ENCODE measurements around the gene BOLL. TPM values are rescaled to one million over a fixed set of nuclear protein-coding genes. Genes with fewer than 3 reads are reported as not detected.
A peak's percentile ranks its signal among the peaks of the same experiment; 100 is the strongest.
"Not testable (repeated sequence)": the region's sequence is repeated elsewhere in the genome, so short reads cannot be mapped to it uniquely, and the experiment has no call there.

BOLL gene
- total RNA-seq = 0.10 TPM

DNA sequence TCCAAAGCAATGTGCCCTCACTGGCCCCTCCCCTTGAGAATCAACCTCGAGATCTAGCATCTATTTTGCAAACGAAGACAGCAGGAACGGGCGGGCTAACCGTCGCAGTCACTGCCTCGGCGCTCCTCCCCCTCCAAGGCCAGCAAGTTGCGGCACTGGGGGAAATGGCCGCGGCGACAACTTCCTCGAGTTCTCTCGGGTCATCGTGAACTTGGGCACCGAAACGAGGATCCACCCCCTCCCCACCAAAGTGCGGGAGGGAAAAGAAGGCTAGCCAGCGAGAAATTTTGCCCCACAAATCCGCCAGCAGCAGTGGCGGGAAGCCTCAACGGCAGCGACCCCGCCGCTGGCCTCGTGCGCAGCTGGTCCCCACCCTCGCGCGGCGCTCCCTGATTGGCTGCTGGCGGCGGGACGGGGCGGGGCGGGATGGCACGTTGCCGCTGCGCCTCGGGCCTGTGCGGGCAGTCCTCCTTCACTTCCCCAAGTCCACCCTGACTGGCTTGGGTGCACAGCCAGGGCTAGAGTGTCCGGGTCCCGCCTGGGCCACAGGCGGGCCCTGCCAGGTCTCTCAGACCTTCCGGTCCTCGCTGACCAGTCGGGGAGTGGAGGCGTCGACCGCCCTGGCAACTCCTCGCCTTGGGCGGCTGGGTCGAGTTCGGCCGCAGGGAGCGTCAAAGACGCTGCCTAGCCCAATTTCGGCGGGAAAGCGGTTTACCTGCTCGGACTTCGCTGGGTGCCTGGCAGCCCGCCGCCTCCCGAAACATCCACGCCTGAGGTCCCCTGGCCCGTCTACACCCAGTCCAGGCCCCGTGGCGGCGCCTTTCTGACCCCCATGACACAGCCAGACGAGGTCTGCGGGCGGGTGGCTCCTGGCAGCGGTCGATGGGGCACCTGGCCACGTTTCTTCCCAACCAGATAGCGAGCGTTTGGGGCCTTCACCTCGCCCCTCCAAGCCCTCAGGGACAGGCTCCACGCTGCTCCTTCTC, at the start of gene BOLL:
Gene BOLL (minus strand): TSS at position 364 of the 986 bp plus-strand sequence. CDS start 3,469 bp downstream, outside the sequence.
- H3K27me3 ChIP-seq (ENCODE audit: insufficient read depth, low read length) = peaks cover 25% of the 10 kb centered on the region
- H3K9me3 ChIP-seq (ENCODE audit: low read depth, low read length) = no peaks in the 10 kb centered on the region
- peaks cover 10% of the 10 kb centered on the region for H3K4me1 ChIP-seq (ENCODE audit: insufficient read depth, low read length)
- peak within 1 kb of the TSS; percentile 20 for H3K4me3 ChIP-seq (ENCODE audit: low read length)

DNA sequence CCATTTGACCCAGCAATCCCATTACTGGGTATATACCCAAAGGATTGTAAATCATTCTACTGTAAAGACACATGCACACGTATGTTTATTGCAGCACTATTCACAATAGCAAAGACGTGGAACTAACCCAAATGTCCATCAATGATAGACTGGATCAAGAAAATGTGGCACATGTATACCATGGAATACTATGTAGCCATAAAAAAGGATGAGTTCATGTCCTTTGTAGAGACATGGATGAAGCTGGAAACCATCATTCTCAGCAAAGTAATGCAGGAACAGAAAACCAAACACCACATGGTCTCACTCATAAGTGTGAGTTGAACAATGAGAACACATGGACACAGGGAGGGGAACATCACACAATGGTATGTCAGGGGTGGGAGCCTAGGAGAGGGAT, 49.7 kb upstream of the BOLL start:
- not testable (repeated sequence) for H3K27me3 ChIP-seq (ENCODE audit: insufficient read depth, low read length); H3K4me1 ChIP-seq (ENCODE audit: insufficient read depth, low read length); H3K4me3 ChIP-seq (ENCODE audit: low read length); H3K9me3 ChIP-seq (ENCODE audit: low read depth, low read length)

- Histone ChIP-seq H3K4me3 (ENCODE audit: low read length) (no peak overlapping the region), H3K4me1 (ENCODE audit: insufficient read depth, low read length) (no peaks in the 10 kb centered on the region), H3K9me3 (ENCODE audit: low read depth, low read length) (no peaks in the 10 kb centered on the region), H3K27me3 (ENCODE audit: insufficient read depth, low read length) (no peaks in the 10 kb centered on the region)
These were observed 43.5 kb upstream of the BOLL start for GRCh38 chr2:197828464-197829135.

GRCh38 chr2:197827618-197828017, 42.5 kb upstream of the BOLL start:
- H3K27me3 ChIP-seq (ENCODE audit: insufficient read depth, low read length) = no peaks in the 10 kb centered on the region
- no peak overlapping the region for H3K4me3 ChIP-seq (ENCODE audit: low read length)
- no peaks in the 10 kb centered on the region for H3K9me3 ChIP-seq (ENCODE audit: low read depth, low read length)
- H3K4me1 ChIP-seq (ENCODE audit: insufficient read depth, low read length) = no peaks in the 10 kb centered on the region

DNA sequence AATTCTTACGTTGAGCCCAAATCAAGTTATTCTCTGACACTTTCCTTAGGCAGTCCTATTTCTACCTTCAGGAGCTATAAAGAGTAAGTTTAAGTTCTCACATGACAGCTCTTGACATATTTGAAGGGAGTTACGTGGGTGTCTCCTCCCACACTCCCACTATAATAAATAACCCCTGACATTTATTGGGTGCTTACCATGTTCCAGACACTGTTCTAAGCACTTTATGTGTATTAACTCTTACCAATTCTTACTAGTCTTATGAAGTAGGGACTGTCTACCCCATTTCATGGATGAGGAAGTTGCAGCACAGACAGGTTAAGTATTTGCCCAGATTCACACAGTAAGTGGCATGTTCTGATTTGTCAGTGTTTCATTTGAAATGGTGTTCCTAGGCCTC, 37.2 kb upstream of the BOLL start:
- H3K9me3 ChIP-seq (ENCODE audit: low read depth, low read length) = no peaks in the 10 kb centered on the region
- H3K4me3 ChIP-seq (ENCODE audit: low read length) = no peak overlapping the region
- H3K27me3 ChIP-seq (ENCODE audit: insufficient read depth, low read length) = no peaks in the 10 kb centered on the region
- H3K4me1 ChIP-seq (ENCODE audit: insufficient read depth, low read length) = peaks cover 5% of the 10 kb centered on the region

DNA sequence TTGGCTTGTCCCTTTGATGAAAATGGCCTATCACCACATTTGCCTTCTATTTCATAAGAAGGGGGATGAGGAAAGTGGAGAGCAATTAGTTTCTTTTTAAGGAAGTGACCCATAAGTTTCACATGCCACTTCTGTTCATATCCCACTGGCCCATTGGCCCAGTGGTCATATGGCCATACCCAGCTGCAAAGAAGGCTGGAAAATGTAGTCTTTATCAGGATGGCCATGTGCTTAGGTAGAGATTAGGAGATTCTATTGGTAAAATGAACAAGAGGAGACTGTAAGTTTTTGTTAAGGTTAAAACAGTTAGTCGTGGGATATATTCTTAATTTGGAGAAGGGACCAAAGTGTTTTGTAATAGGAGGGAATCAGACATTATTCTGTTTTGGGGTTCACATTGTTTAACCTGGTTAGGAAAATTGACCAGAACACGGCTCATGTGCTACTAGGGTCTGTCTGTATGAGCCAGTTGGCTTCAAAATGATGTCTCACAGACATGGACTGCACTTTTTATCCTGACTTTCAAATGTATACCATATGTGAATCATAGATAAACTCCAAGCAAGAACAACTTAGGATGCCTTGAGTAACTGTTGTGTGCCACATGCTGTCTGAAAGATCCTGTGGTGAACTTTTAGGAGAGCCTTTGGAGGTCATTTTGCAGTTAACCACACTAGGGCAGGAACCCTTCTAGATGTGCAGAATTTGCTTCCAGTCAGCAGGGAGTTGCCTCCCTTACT, 36.6 kb upstream of the BOLL start:
- Histone ChIP-seq H3K4me3 (ENCODE audit: low read length) (no peak overlapping the region), H3K27me3 (ENCODE audit: insufficient read depth, low read length) (no peaks in the 10 kb centered on the region), H3K9me3 (ENCODE audit: low read depth, low read length) (no peaks in the 10 kb centered on the region), H3K4me1 (ENCODE audit: insufficient read depth, low read length) (peaks cover 5% of the 10 kb centered on the region)

GRCh38 chr2:197814526-197814925, 29.4 kb upstream of the BOLL start:
- Histone ChIP-seq H3K4me3 (ENCODE audit: low read length) (no peak overlapping the region), H3K9me3 (ENCODE audit: low read depth, low read length) (no peaks in the 10 kb centered on the region), H3K27me3 (ENCODE audit: insufficient read depth, low read length) (no peaks in the 10 kb centered on the region), H3K4me1 (ENCODE audit: insufficient read depth, low read length) (peaks cover 5% of the 10 kb centered on the region)

DNA sequence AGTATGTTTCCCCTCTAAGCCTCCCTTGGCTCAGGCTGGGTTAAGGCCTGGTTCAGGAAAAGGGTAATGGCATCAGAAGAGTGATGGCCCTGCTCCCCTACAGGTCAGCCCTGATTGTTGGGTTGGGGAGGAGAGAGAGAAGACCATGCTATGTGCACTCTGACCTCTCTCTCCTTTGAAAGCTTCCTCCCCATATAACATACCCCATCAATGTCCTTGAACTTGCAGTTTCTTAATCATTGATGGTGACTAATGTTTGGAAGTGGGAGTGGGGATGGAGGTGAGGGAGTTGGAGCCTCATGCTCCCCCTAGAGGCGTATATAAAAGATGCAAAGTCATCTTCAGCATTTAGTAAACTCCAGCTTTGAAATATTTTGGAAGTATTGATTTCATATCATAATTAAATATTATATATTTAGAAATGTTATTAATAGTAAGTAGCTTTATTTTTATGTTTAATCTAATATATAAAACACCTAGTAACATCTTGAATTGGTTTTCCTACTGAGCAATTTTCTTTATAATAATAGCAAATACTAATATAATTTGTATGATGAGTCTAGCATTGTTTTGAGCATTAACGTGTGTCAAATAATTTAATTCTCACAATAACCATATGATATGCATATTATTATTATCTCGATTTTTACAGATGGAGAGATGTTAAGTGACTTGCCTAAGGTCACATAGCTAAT, 28.1 kb upstream of the BOLL start:
- H3K4me3 ChIP-seq (ENCODE audit: low read length) = no peak overlapping the region
- H3K27me3 ChIP-seq (ENCODE audit: insufficient read depth, low read length) = no peaks in the 10 kb centered on the region
- H3K4me1 ChIP-seq (ENCODE audit: insufficient read depth, low read length) = no peaks in the 10 kb centered on the region
- H3K9me3 ChIP-seq (ENCODE audit: low read depth, low read length) = no peaks in the 10 kb centered on the region

GRCh38 chr2:197810491-197810890, 25.4 kb upstream of the BOLL start:
- Histone ChIP-seq H3K4me3 (ENCODE audit: low read length) (no peak overlapping the region), H3K4me1 (ENCODE audit: insufficient read depth, low read length) (peaks cover 5% of the 10 kb centered on the region), H3K27me3 (ENCODE audit: insufficient read depth, low read length) (peaks cover under 1% of the 10 kb centered on the region), H3K9me3 (ENCODE audit: low read depth, low read length) (no peaks in the 10 kb centered on the region)

GRCh38 chr2:197810016-197810415, 24.9 kb upstream of the BOLL start:
- H3K9me3 ChIP-seq (ENCODE audit: low read depth, low read length) = no peaks in the 10 kb centered on the region
- peaks cover 9% of the 10 kb centered on the region for H3K4me1 ChIP-seq (ENCODE audit: insufficient read depth, low read length)
- peaks cover 4% of the 10 kb centered on the region for H3K27me3 ChIP-seq (ENCODE audit: insufficient read depth, low read length)
- no peak overlapping the region for H3K4me3 ChIP-seq (ENCODE audit: low read length)

DNA sequence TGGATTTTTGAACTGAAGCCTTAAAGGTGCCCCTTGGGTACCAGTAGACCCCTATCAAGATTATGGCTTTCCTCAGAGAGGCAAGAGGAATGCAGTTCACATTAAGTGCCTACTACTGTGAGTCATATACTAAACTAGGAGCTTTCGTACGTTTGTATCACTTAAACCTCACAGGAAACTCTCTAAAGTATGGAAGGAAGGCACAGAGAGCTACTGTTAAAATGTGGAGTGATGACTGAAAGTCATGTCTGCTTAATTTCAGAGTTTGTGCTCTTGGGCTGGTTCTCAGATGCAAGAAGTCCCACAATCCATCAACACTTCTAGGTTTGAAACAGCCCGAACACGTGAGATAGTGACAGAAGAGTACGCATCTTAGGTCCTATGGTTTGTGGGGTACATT, 23.9 kb upstream of the BOLL start:
- peaks cover 12% of the 10 kb centered on the region for H3K4me1 ChIP-seq (ENCODE audit: insufficient read depth, low read length)
- no peaks in the 10 kb centered on the region for H3K9me3 ChIP-seq (ENCODE audit: low read depth, low read length)
- peaks cover 4% of the 10 kb centered on the region for H3K27me3 ChIP-seq (ENCODE audit: insufficient read depth, low read length)
- no peak overlapping the region for H3K4me3 ChIP-seq (ENCODE audit: low read length)

- Histone ChIP-seq H3K27me3 (ENCODE audit: insufficient read depth, low read length) (peaks cover 29% of the 10 kb centered on the region), H3K9me3 (ENCODE audit: low read depth, low read length) (no peaks in the 10 kb centered on the region), H3K4me3 (ENCODE audit: low read length) (peak overlapping the region; percentile 52), H3K4me1 (ENCODE audit: insufficient read depth, low read length) (peaks cover 22% of the 10 kb centered on the region)
These were observed 20.9 kb upstream of the BOLL start for GRCh38 chr2:197805715-197806633.

DNA sequence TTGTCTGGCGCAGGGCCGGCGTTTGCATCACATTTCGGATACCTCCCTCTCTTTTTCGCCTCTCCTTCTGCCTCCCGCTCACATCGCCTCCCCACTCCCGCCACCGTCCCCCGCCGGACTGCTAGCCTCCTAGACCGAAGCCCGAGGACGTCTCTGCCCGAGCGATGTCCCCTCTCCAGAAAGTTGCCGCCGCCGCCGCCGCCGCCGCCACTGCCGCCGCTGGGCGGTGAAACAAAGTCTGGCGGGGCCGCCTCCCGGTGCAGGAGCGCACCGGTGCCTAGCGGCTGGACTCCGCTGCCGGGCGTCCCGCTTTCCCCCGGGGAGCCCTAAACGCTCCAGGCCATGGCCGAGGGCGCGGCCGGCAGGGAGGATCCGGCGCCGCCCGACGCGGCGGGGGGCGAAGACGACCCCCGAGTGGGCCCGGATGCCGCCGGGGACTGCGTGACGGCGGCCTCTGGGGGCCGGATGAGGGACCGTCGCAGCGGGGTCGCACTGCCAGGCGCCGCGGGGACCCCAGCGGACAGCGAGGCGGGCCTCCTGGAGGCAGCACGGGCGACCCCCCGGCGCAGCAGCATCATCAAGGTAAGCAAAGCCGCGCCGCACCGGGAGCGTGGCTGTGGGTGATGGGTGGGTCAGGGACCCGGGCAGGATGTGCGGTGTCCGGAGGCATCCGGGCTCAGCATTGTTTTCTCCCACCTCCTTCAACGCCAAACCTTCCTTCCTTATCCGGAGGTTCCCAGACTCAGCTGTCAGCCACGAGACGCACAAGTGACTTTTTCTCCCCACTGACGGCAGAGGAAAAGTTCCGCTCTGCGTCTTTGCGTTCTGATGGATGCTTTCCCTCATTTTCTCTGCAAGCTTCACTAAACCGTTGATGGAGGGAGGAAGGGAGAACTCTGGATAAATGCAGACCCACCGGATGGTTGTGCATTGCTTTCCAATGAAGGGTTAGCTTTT, 19.9 kb upstream of the BOLL start:
- Histone ChIP-seq H3K4me3 (ENCODE audit: low read length) (peak overlapping the region; percentile 52), H3K9me3 (ENCODE audit: low read depth, low read length) (no peaks in the 10 kb centered on the region), H3K4me1 (ENCODE audit: insufficient read depth, low read length) (peaks cover 22% of the 10 kb centered on the region), H3K27me3 (ENCODE audit: insufficient read depth, low read length) (peaks cover 35% of the 10 kb centered on the region)
